Stomach (tissue), 4 donors: ENCODE results near the gene KLK2.

Source experiments
- EP300 ChIP-seq: sonication (generic); formaldehyde crosslinking; IDR thresholded peaks from one replicate; pipeline ENCODE4 v1.6.1; 2017; ENCODE audit warnings: antibody characterized with exemption
- POLR2A ChIP-seq, 4 donors: fragments of 450-650 bp; IDR thresholded peaks; one replicate each; pipeline ENCODE4 v1.6.1; 2016; ENCODE audit warnings: antibody characterized with exemption in 4 of 4, control low read depth in 2 of 4, mild to moderate bottlenecking in 1 of 4, moderate library complexity in 1 of 4
- POLR2AphosphoS5 ChIP-seq, 3 donors: sonication (generic); formaldehyde crosslinking; IDR thresholded peaks; one replicate each; pipeline ENCODE4 v1.6.1; 2016; ENCODE audit warnings: antibody characterized with exemption in 3 of 3
- TF ChIP-seq, protein P1 (sequence below), 7 experiments: fragments of 450-650 bp in 4 of 7; fragments of 200-600 bp in 3 of 7; sonication (generic) in 3 of 7; IDR thresholded peaks; one replicate each; pipeline ENCODE4 v1.5.1; 2016 to 2019; ENCODE audit warnings: antibody characterized with exemption in 7 of 7, control low read depth in 2 of 7, mild to moderate bottlenecking in 1 of 7

GRCh38 chr19:50839712-50840655, 33.3 kb upstream of the KLK2 start:
- TF ChIP-seq, protein P1, sequence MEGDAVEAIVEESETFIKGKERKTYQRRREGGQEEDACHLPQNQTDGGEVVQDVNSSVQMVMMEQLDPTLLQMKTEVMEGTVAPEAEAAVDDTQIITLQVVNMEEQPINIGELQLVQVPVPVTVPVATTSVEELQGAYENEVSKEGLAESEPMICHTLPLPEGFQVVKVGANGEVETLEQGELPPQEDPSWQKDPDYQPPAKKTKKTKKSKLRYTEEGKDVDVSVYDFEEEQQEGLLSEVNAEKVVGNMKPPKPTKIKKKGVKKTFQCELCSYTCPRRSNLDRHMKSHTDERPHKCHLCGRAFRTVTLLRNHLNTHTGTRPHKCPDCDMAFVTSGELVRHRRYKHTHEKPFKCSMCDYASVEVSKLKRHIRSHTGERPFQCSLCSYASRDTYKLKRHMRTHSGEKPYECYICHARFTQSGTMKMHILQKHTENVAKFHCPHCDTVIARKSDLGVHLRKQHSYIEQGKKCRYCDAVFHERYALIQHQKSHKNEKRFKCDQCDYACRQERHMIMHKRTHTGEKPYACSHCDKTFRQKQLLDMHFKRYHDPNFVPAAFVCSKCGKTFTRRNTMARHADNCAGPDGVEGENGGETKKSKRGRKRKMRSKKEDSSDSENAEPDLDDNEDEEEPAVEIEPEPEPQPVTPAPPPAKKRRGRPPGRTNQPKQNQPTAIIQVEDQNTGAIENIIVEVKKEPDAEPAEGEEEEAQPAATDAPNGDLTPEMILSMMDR (IDR thresholded peaks at IDR 0.05): no peak
- TF ChIP-seq POLR2A (IDR thresholded peaks at IDR 0.05) (no peak), POLR2AphosphoS5 (IDR thresholded peaks at IDR 0.05) (no peak), EP300 (no peak)
